ENCODE measurements around the gene ROR2. TPM values are rescaled to one million over a fixed set of nuclear protein-coding genes. Genes with fewer than 3 reads are reported as not detected.

Gene ROR2
- total and polyA plus RNA-seq, 2 of the 8 experiments (the other 6 are each of a cell fraction or from before 2014, with no cell fraction given), result 2.7 to 4.3 TPM

DNA sequence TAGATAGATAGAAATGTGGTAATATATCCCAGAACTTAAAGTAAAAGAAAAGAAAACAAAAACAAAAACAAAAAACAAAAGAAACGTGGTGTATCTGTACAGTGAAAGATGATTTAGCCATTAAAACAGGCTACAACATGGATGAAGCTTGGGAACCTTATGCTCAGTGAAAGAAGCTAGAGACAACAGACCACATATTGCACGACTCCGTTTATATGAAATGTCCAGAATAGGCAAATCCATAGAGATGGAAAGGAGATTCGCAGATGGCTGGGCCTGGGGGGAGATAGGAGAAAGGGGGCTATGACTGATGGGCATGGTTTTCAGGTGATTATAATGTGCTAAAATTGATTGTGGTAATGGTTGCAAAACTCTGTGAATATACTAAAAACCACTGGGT lies 86.6 kb downstream of the ROR2 start (continued):
- TF ChIP-seq, protein P1, sequence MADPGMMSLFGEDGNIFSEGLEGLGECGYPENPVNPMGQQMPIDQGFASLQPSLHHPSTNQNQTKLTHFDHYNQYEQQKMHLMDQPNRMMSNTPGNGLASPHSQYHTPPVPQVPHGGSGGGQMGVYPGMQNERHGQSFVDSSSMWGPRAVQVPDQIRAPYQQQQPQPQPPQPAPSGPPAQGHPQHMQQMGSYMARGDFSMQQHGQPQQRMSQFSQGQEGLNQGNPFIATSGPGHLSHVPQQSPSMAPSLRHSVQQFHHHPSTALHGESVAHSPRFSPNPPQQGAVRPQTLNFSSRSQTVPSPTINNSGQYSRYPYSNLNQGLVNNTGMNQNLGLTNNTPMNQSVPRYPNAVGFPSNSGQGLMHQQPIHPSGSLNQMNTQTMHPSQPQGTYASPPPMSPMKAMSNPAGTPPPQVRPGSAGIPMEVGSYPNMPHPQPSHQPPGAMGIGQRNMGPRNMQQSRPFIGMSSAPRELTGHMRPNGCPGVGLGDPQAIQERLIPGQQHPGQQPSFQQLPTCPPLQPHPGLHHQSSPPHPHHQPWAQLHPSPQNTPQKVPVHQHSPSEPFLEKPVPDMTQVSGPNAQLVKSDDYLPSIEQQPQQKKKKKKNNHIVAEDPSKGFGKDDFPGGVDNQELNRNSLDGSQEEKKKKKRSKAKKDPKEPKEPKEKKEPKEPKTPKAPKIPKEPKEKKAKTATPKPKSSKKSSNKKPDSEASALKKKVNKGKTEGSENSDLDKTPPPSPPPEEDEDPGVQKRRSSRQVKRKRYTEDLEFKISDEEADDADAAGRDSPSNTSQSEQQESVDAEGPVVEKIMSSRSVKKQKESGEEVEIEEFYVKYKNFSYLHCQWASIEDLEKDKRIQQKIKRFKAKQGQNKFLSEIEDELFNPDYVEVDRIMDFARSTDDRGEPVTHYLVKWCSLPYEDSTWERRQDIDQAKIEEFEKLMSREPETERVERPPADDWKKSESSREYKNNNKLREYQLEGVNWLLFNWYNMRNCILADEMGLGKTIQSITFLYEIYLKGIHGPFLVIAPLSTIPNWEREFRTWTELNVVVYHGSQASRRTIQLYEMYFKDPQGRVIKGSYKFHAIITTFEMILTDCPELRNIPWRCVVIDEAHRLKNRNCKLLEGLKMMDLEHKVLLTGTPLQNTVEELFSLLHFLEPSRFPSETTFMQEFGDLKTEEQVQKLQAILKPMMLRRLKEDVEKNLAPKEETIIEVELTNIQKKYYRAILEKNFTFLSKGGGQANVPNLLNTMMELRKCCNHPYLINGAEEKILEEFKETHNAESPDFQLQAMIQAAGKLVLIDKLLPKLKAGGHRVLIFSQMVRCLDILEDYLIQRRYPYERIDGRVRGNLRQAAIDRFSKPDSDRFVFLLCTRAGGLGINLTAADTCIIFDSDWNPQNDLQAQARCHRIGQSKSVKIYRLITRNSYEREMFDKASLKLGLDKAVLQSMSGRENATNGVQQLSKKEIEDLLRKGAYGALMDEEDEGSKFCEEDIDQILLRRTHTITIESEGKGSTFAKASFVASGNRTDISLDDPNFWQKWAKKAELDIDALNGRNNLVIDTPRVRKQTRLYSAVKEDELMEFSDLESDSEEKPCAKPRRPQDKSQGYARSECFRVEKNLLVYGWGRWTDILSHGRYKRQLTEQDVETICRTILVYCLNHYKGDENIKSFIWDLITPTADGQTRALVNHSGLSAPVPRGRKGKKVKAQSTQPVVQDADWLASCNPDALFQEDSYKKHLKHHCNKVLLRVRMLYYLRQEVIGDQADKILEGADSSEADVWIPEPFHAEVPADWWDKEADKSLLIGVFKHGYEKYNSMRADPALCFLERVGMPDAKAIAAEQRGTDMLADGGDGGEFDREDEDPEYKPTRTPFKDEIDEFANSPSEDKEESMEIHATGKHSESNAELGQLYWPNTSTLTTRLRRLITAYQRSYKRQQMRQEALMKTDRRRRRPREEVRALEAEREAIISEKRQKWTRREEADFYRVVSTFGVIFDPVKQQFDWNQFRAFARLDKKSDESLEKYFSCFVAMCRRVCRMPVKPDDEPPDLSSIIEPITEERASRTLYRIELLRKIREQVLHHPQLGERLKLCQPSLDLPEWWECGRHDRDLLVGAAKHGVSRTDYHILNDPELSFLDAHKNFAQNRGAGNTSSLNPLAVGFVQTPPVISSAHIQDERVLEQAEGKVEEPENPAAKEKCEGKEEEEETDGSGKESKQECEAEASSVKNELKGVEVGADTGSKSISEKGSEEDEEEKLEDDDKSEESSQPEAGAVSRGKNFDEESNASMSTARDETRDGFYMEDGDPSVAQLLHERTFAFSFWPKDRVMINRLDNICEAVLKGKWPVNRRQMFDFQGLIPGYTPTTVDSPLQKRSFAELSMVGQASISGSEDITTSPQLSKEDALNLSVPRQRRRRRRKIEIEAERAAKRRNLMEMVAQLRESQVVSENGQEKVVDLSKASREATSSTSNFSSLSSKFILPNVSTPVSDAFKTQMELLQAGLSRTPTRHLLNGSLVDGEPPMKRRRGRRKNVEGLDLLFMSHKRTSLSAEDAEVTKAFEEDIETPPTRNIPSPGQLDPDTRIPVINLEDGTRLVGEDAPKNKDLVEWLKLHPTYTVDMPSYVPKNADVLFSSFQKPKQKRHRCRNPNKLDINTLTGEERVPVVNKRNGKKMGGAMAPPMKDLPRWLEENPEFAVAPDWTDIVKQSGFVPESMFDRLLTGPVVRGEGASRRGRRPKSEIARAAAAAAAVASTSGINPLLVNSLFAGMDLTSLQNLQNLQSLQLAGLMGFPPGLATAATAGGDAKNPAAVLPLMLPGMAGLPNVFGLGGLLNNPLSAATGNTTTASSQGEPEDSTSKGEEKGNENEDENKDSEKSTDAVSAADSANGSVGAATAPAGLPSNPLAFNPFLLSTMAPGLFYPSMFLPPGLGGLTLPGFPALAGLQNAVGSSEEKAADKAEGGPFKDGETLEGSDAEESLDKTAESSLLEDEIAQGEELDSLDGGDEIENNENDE (IDR thresholded peaks at IDR 0.05; ENCODE audit: insufficient replicate concordance, low read length), result no peak
- TF ChIP-seq, protein P2, sequence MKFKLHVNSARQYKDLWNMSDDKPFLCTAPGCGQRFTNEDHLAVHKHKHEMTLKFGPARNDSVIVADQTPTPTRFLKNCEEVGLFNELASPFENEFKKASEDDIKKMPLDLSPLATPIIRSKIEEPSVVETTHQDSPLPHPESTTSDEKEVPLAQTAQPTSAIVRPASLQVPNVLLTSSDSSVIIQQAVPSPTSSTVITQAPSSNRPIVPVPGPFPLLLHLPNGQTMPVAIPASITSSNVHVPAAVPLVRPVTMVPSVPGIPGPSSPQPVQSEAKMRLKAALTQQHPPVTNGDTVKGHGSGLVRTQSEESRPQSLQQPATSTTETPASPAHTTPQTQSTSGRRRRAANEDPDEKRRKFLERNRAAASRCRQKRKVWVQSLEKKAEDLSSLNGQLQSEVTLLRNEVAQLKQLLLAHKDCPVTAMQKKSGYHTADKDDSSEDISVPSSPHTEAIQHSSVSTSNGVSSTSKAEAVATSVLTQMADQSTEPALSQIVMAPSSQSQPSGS (IDR thresholded peaks at IDR 0.05; ENCODE audit: low read length), result no peak
- TF ChIP-seq NRF1 (IDR thresholded peaks at IDR 0.05; ENCODE audit: low read depth, low read length), result no peak

Data from H1 (cell line).